Measurements from ENCODE around the gene GNG12. TPM values are rescaled to one million over a fixed set of nuclear protein-coding genes. Genes with fewer than 3 reads are reported as not detected.

Gene GNG12
- total RNA-seq, 1 experiment from 2014 or later = 117 TPM

DNA sequence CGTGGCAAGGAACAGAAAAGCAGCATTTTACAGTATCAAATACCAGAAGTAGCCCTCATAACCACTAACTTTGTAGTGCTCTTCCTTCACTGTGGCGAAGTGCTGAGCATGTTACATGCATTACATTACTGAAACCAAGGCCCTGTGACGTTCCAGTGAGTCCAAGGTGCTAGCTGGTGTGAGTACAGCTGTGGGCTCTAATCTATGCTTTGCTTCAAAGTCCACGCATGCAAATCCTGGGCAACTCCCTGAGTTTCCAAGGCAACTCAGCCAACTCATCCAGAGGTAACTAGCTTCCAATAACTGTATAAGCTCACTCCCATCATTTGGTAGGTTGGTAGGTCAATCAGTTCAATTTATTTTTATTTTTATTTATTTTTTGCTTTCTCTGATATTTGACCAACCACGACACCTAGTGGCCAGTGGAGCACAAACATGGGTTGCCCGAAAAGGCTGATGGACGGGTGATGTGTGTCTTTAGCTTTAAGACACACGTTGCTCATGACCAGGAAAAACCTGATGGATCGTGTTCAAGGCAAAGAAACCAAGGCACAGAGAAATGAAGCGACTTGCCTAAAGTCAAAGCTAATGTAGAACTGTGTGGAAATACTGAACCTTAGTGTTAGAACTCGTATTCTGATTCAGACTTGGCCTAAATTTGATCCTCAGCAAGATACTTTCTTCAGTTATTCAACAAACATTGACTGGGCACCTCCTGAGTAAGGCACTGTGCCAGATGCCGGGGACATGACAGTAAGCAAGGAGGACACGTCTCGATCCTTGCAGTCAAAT lies 73.0 kb downstream of the GNG12 start:
- no peaks in the 10 kb centered on the region for H3K9me3 Mint-ChIP-seq (ENCODE audit: unreplicated experiment)
- H3K4me3 Mint-ChIP-seq (ENCODE audit: unreplicated experiment) = no peak overlapping the region
- ChIA-PET POLR2A (interaction anchor here (0.5 to 20.8 kb wide), 23 partner anchors 9 to 557 kb away, joined by 3 to 446 read pairs (median 5); partner anchors contain the start of gene GADD45A), CTCF (interaction anchor here (0.6 to 12.4 kb wide), 80 partner anchors 8 to 1494 kb away, joined by 3 to 386 read pairs (median 5); partner anchors contain the start of gene GADD45A)
- DNase-seq (ENCODE audit: unreplicated experiment) = peak; percentile 76
- BruUV-seq (replicated peaks) = no TSS peak
- peaks cover 27% of the 10 kb centered on the region for H3K4me1 Mint-ChIP-seq (ENCODE audit: insufficient read depth, unreplicated experiment)
- H3K27ac Mint-ChIP-seq (ENCODE audit: low read depth, unreplicated experiment) = peak overlapping the region; percentile 57
- intact Hi-C loops (cut with micrococcal nuclease) = loop anchor here (1.0 kb wide), 3 partner anchors 74 to 225 kb away; no protein-coding TSS in a partner anchor
- TF ChIP-seq, protein P1, sequence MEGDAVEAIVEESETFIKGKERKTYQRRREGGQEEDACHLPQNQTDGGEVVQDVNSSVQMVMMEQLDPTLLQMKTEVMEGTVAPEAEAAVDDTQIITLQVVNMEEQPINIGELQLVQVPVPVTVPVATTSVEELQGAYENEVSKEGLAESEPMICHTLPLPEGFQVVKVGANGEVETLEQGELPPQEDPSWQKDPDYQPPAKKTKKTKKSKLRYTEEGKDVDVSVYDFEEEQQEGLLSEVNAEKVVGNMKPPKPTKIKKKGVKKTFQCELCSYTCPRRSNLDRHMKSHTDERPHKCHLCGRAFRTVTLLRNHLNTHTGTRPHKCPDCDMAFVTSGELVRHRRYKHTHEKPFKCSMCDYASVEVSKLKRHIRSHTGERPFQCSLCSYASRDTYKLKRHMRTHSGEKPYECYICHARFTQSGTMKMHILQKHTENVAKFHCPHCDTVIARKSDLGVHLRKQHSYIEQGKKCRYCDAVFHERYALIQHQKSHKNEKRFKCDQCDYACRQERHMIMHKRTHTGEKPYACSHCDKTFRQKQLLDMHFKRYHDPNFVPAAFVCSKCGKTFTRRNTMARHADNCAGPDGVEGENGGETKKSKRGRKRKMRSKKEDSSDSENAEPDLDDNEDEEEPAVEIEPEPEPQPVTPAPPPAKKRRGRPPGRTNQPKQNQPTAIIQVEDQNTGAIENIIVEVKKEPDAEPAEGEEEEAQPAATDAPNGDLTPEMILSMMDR (IDR thresholded peaks at IDR 0.05; ENCODE audit: unreplicated experiment) = peak; percentile 67
- H3K27me3 Mint-ChIP-seq (ENCODE audit: insufficient read depth, unreplicated experiment) = no peaks in the 10 kb centered on the region
- H3K36me3 Mint-ChIP-seq (ENCODE audit: insufficient read depth, unreplicated experiment) = no peaks in the 10 kb centered on the region

DNA sequence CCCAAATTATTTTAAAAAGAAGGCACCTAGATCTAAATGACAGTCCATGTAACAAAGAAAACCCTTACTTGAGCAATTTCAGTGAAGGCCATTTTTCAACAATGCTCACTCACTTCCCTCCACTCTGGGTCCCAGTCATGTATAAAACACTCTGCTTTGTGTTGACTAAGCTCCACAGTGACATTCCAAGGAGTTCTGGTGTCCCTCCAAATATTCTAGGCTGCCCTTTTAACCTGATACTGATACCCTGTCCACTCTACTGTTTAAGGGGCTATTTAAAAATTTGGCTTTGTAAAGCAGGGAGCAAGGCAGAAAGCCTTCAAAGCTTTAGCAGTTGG lies 73.6 kb downstream of the GNG12 start:
- intact Hi-C loops (cut with micrococcal nuclease) = loop anchor here (1.0 kb wide), 3 partner anchors 73 to 224 kb away; no protein-coding TSS in a partner anchor
- TSS peak; percentile 56 for BruUV-seq (replicated peaks)
- H3K27ac Mint-ChIP-seq (ENCODE audit: low read depth, unreplicated experiment) = peak overlapping the region; percentile 57
- ChIA-PET CTCF (interaction anchor here (0.6 to 12.4 kb wide), 62 partner anchors 8 to 1493 kb away, joined by 3 to 386 read pairs (median 5); partner anchors contain the start of gene GADD45A), POLR2A (interaction anchor here (0.5 to 20.8 kb wide), 14 partner anchors 8 to 227 kb away, joined by 3 to 446 read pairs (median 6); partner anchors contain the start of gene GADD45A)
- DNase-seq (ENCODE audit: unreplicated experiment) = no peak
- H3K9me3 Mint-ChIP-seq (ENCODE audit: unreplicated experiment) = no peaks in the 10 kb centered on the region
- H3K27me3 Mint-ChIP-seq (ENCODE audit: insufficient read depth, unreplicated experiment) = no peaks in the 10 kb centered on the region
- peaks cover 31% of the 10 kb centered on the region for H3K4me1 Mint-ChIP-seq (ENCODE audit: insufficient read depth, unreplicated experiment)
- no peak overlapping the region for H3K4me3 Mint-ChIP-seq (ENCODE audit: unreplicated experiment)
- no peaks in the 10 kb centered on the region for H3K36me3 Mint-ChIP-seq (ENCODE audit: insufficient read depth, unreplicated experiment)
- TF ChIP-seq, protein P1 (IDR thresholded peaks at IDR 0.05; ENCODE audit: unreplicated experiment) = no peak

DNA sequence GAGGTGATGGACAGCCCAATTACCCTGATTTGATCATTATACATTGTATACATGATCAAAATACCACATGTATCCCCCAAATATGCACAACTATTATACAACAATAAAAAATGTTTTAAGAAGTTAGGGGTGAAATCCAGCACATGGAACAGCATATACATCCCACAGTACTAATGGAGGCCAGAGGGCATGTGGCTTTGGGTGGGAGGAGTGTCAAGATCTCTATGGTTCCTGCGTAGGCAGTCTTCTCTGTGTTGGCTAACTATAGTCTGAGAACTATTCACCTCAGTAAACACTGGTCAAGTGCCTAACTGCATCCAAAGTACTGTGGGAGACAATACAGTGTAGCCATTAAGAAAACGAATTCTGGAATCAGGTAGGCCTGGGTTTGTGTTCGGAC lies 74.2 kb downstream of the GNG12 start:
- no peak for DNase-seq (ENCODE audit: unreplicated experiment)
- Mint-ChIP-seq H3K27me3 (ENCODE audit: insufficient read depth, unreplicated experiment) (no peaks in the 10 kb centered on the region), H3K36me3 (ENCODE audit: insufficient read depth, unreplicated experiment) (peaks cover 6% of the 10 kb centered on the region), H3K4me3 (ENCODE audit: unreplicated experiment) (no peak overlapping the region), H3K4me1 (ENCODE audit: insufficient read depth, unreplicated experiment) (peaks cover 37% of the 10 kb centered on the region), H3K27ac (ENCODE audit: low read depth, unreplicated experiment) (peak overlapping the region; percentile 57), H3K9me3 (ENCODE audit: unreplicated experiment) (no peaks in the 10 kb centered on the region)
- intact Hi-C loops (cut with micrococcal nuclease) = no loop called here
- POLR2A ChIA-PET = interaction anchor here (0.6 to 20.8 kb wide), 10 partner anchors 10 to 460 kb away, joined by 3 to 446 read pairs (median 5); partner anchors contain the start of gene GADD45A
- TF ChIP-seq, protein P1 (IDR thresholded peaks at IDR 0.05; ENCODE audit: unreplicated experiment) = no peak
- CTCF ChIA-PET = interaction anchor here (0.6 to 12.4 kb wide), 27 partner anchors 7 to 584 kb away, joined by 3 to 386 read pairs (median 12); partner anchors contain the start of gene GADD45A
- no TSS peak for BruUV-seq (replicated peaks)

- Mint-ChIP-seq H3K27ac (ENCODE audit: low read depth, unreplicated experiment) (peak overlapping the region; percentile 89), H3K27me3 (ENCODE audit: insufficient read depth, unreplicated experiment) (no peaks in the 10 kb centered on the region), H3K9me3 (ENCODE audit: unreplicated experiment) (no peaks in the 10 kb centered on the region), H3K4me1 (ENCODE audit: insufficient read depth, unreplicated experiment) (peaks cover 59% of the 10 kb centered on the region), H3K36me3 (ENCODE audit: insufficient read depth, unreplicated experiment) (peaks cover 9% of the 10 kb centered on the region), H3K4me3 (ENCODE audit: unreplicated experiment) (no peak overlapping the region)
- POLR2A ChIA-PET = interaction anchor here (0.7 to 20.8 kb wide), 7 partner anchors 37 to 223 kb away, joined by 3 to 446 read pairs (median 4); partner anchors contain the start of gene GADD45A
- DNase-seq (ENCODE audit: unreplicated experiment) = no peak
- TF ChIP-seq, protein P1 (IDR thresholded peaks at IDR 0.05; ENCODE audit: unreplicated experiment) = no peak
- BruUV-seq (replicated peaks) = no TSS peak
- CTCF ChIA-PET = interaction anchor here (0.7 to 12.4 kb wide), 6 partner anchors 10 to 254 kb away, joined by 3 to 386 read pairs (median 8); no protein-coding TSS in a partner anchor
- intact Hi-C loops (cut with micrococcal nuclease) = no loop called here
Measured at GRCh38 chr1:67755619-67756018, 77.6 kb downstream of the GNG12 start.

All from MCF 10A (cell line).